ENCODE data around the gene DYDC2.
"Not testable (repeated sequence)": the region's sequence is repeated elsewhere in the genome, so short reads cannot be mapped to it uniquely, and the experiment has no call there.

DYDC2 gene

GRCh38 chr10:80413271-80413996 is 56.9 kb downstream of the DYDC2 start:
- no peak for DNase-seq (ENCODE audit: low read depth in 1 of 2, low spot score in 1 of 2)

GRCh38 chr10:80414142-80414895 is 57.7 kb downstream of the DYDC2 start:
- DNase-seq (ENCODE audit: low read depth in 1 of 2, low spot score in 1 of 2): no peak

- no peak for DNase-seq (ENCODE audit: low read depth in 1 of 2, low spot score in 1 of 2)
Measured at GRCh38 chr10:80415734-80416478, 59.3 kb downstream of the DYDC2 start.

- DNase-seq (ENCODE audit: low read depth in 1 of 2, low spot score in 1 of 2): no peak
Measured at GRCh38 chr10:80416479-80417098, 60.0 kb downstream of the DYDC2 start.

- not testable (repeated sequence) for DNase-seq (ENCODE audit: low read depth in 1 of 2, low spot score in 1 of 2)
Measured at GRCh38 chr10:80417256-80417655, 60.7 kb downstream of the DYDC2 start.

Measured in activated T-helper 1 cell treated with anti-CD3 and anti-CD28 coated beads, Interleukin-2, amount 50 U/mL, for 16 hours (primary cell).